Heart left ventricle (tissue), 16 donors: ENCODE measurements around the gene STRADA. TPM values are rescaled to one million over a fixed set of nuclear protein-coding genes. Genes with fewer than 3 reads are reported as not detected.

ENCODE experiments used
- ATAC-seq, 4 donors: fragments of 200-7000 bp; cut with Tn5 transposase; one replicate each; pipeline ENCODE4 v1.9.1; 2020 to 2022; ENCODE audit warnings: moderate library complexity in 4 of 4, mild to moderate bottlenecking in 3 of 4, moderate number of reproducible peaks in 1 of 4
- DNase-seq, 5 donors: peaks; one replicate each; pipeline ENCODE4 v3.0.0-alpha.2; 2020
- H3K27ac ChIP-seq, 12 donors: fragments of 200-600 bp; sonication (generic) in 4 of 12; one replicate each; pipeline versions ENCODE4 v1.5.0 to v1.8.0; 2016 to 2022; ENCODE audit warnings: mild to moderate bottlenecking in 2 of 12
- H3K27me3 ChIP-seq, 9 donors: fragments of 200-600 bp; sonication (generic) in 2 of 9; one replicate each; pipeline versions ENCODE4 v1.5.1 to v1.8.0; 2016 to 2022; ENCODE audit warnings: mild to moderate bottlenecking in 3 of 9
- H3K36me3 ChIP-seq, 9 donors: fragments of 200-600 bp; sonication (generic) in 2 of 9; one replicate each; pipeline versions ENCODE4 v1.5.0 to v1.8.0; 2018 to 2022; ENCODE audit warnings: mild to moderate bottlenecking in 2 of 9
- H3K4me1 ChIP-seq, 12 donors: fragments of 200-600 bp; sonication (generic) in 4 of 12; one replicate each; pipeline versions ENCODE4 v1.5.0 to v1.8.0; 2016 to 2022; ENCODE audit warnings: mild to moderate bottlenecking in 3 of 12
- H3K4me3 ChIP-seq, 12 donors: fragments of 200-600 bp; sonication (generic) in 4 of 12; one replicate each; pipeline versions ENCODE4 v1.5.0 to v1.8.0; 2017 to 2022; ENCODE audit warnings: mild to moderate bottlenecking in 9 of 12, moderate library complexity in 4 of 12
- H3K9me3 ChIP-seq, 12 donors: fragments of 200-600 bp; sonication (generic) in 4 of 12; one replicate each; pipeline versions ENCODE4 v1.5.0 to v1.8.0; 2016 to 2022; ENCODE audit warnings: mild to moderate bottlenecking in 1 of 12
- POLR2A ChIP-seq, 2 donors: fragments of 450-650 bp; IDR thresholded peaks; one replicate each; pipeline ENCODE4 v1.6.1; 2017; ENCODE audit warnings: antibody characterized with exemption in 2 of 2, mild to moderate bottlenecking in 2 of 2, moderate library complexity in 2 of 2
- WGBS, 4 donors: extraction: QIAGEN DNeasy Blood & Tissue Kit in 2 of 4; methylation state at CpG; one replicate each; pipeline versions ENCODE4 v1.1.5 to v1.1.7; 2013 to 2018; 5-methylcytosine and 5-hydroxymethylcytosine counted together
- intact Hi-C, 10 donors: fragments of 100-400 bp; cut with DNase I; formaldehyde crosslinking; loops; one replicate each; pipeline versions ENCODE4 v1.11.1 to v1.14.2; 2022
- polyA plus RNA-seq, 2 donors: library from polyadenylated mRNA; stranded (reverse); fragments of 200-250 nt; gene quantifications; one replicate each; pipeline ENCODE4 v1.2.3, GENCODE V29; 2013
- total RNA-seq, 9 donors: library from RNA; depleted of rRNA in 2 of 9; stranded (reverse); fragments of >200 nt in 2 of 9; fragmentation: NEBNext Ultra II Directional in 3 of 9; extraction: Animal tissue kit (Norgen Biotek cat#: 25700) in 3 of 9; gene quantifications; one replicate each; pipeline versions ENCODE4 v1.1.0 to v1.2.4, GENCODE V29; 2016 to 2023
- TF ChIP-seq, protein P1 (sequence below), 12 donors: fragments of 200-600 bp; sonication (generic) in 4 of 12; IDR thresholded peaks; one replicate each; pipeline versions ENCODE4 v1.5.0 to v1.8.0; 2018 to 2022; ENCODE audit warnings: antibody characterized with exemption in 12 of 12, mild to moderate bottlenecking in 5 of 12
- donor health status: ischemic (EF 13 %, LVEDD 7.1; RV severe dilation, severe dysfunction).
- donor health status: healthy with polysubstance abuse.
- donor health status: DM: no; HTN: yes; CAD: no.
- donor health status: DM: no; HTN: no; CAD: no.
- donor health status: ischemic (EF 25% LVEDD 6.9; RV normal size, moderate dysfunction).
- donor health status: ischemic (EF 25% LVEDD 5.7; RV mildly dilated, moderate dysfunction).
- donor health status: healthy.
- donor health status: DM: yes; HTN: yes; CAD: no.
- donor health status: ischemic (EF 35%, LVEDD 5.7; RV mildly dilated, moderate dysfunction).
- donor health status: nonischemic (EF 11% LVEDD 7.7; RV severe dilation, severe dysfunction).
- donor health status: DM: yes; HTN: yes; CAD: no.
- donor health status: PGD.
- donor health status: ischemic (EF 29% LVEDD 5.4; RV normal size, mild dysfunction).
- donor health status: nonischemic (EF 23%, LVEDD 6.1; RV moderate dilation, normal function).

STRADA gene
- total and polyA plus RNA-seq, 11 donors, result 10.2 to 26.1 (median 15.4) TPM

DNA sequence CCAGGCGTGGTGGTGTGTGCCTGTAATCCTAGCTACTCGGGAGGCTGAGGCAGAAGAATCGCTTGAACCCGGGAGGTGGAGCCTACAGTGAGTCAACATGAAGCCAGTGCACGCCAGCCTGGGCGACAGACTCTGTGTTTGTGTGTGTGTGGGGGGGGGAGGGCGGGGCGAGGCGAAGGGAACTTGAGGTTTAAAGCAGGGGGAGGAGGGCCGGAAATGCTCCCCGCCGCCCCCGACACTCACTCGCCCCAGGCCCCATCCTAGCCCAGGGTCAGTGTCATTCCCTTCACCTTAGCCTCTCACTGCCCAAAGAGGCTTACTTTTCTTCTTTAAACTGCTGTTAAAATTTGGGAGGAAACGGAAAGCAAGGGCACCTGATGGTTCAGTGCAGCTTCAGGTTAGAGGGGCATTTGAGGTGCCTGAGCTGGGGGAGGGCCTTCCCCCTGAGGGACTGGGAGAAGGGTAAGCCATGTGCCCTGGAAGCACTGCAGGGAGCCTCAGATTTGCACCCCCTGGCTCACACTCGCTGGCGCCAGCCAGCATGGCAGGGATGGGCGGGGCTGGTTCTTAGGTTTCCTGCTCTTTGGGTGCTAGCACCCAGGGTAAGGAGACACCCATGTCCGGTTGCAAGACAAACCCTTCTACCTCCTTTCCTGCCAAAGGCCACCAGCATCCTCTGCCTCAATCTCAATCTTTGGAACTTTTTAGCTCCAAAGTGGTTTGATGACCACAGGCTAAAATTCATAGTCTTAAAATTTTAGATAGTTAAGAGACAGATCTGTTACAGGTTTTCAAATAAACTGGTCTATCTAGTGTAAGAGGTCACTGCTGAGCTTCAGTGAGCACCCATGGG, 39.5 kb downstream of the STRADA start:
- TF ChIP-seq POLR2A (IDR thresholded peaks at IDR 0.05), result no peak
- TF ChIP-seq, protein P1, sequence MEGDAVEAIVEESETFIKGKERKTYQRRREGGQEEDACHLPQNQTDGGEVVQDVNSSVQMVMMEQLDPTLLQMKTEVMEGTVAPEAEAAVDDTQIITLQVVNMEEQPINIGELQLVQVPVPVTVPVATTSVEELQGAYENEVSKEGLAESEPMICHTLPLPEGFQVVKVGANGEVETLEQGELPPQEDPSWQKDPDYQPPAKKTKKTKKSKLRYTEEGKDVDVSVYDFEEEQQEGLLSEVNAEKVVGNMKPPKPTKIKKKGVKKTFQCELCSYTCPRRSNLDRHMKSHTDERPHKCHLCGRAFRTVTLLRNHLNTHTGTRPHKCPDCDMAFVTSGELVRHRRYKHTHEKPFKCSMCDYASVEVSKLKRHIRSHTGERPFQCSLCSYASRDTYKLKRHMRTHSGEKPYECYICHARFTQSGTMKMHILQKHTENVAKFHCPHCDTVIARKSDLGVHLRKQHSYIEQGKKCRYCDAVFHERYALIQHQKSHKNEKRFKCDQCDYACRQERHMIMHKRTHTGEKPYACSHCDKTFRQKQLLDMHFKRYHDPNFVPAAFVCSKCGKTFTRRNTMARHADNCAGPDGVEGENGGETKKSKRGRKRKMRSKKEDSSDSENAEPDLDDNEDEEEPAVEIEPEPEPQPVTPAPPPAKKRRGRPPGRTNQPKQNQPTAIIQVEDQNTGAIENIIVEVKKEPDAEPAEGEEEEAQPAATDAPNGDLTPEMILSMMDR (IDR thresholded peaks at IDR 0.05), result no peak
- Histone ChIP-seq H3K4me3 (peak overlapping the region in 4 of 12 donors; percentile 0 to 76 (median 72)), H3K27ac (peak overlapping the region in 3 of 12 donors; percentile 48 to 96 (median 81)), H3K36me3 (peaks cover 0 to 49% (median 41%) of the 10 kb centered on the region in 9 donors), H3K9me3 (no peaks in the 10 kb centered on the region), H3K27me3 (no peaks in the 10 kb centered on the region), H3K4me1 (peaks cover 0 to 52% (median 21%) of the 10 kb centered on the region in 12 donors)
- DNase-seq (peak in 2 of 5 donors; percentile 46 to 79), ATAC-seq (no peak)
- 81 to 88% (median 85%) methylated on average over 19 of the region's 19 CpGs for WGBS, 4 donors
- intact Hi-C loops, result loop anchor here in 4 of 10 donors (1.0 to 5.0 kb wide), 4 partner anchors 27 to 80 kb away; partner anchors contain the start of genes STRADA (in 2 of the 4) and MAP3K3 (in 1 of the 4)

DNA sequence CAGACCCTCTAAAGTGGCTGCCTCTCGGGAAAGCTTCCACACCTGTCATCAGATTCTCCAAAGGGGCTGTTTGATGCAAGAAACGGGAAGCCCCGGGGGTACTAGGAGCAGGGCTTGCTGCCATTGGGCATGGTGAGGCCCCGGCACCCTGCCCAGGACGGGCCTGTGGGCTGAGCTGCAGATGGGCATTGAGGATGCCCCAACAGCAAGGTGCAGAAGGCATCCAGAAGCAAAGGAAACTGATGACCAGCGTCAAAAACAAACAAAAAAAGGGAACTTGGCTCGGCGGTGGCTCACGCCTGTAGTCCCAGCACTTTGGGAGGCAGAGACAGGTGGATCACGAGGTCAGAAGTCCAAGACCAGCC, 40.2 kb downstream of the STRADA start:
- DNase-seq (no peak), ATAC-seq (no peak)
- H3K9me3 ChIP-seq, result no peaks in the 10 kb centered on the region
- 61 to 74% (median 68%) methylated on average over 10 of the region's 10 CpGs for WGBS, 4 donors
- TF ChIP-seq, protein P1 (IDR thresholded peaks at IDR 0.05), result no peak
- no peak for TF ChIP-seq POLR2A (IDR thresholded peaks at IDR 0.05)
- H3K4me1 ChIP-seq, result peaks cover 0 to 52% (median 22%) of the 10 kb centered on the region in 12 donors
- intact Hi-C loops, result loop anchor here in 4 of 10 donors (1.0 to 5.0 kb wide), 4 partner anchors 26 to 79 kb away; partner anchors contain the start of genes STRADA (in 2 of the 4) and MAP3K3 (in 1 of the 4)
- peaks cover 0 to 42% (median 36%) of the 10 kb centered on the region in 9 donors for H3K36me3 ChIP-seq
- H3K27ac ChIP-seq, result peak overlapping the region; percentile 39 to 96 (median 72)
- H3K27me3 ChIP-seq, result no peaks in the 10 kb centered on the region
- H3K4me3 ChIP-seq, result peak overlapping the region in 11 of 12 donors; percentile 18 to 76 (median 63)

DNA sequence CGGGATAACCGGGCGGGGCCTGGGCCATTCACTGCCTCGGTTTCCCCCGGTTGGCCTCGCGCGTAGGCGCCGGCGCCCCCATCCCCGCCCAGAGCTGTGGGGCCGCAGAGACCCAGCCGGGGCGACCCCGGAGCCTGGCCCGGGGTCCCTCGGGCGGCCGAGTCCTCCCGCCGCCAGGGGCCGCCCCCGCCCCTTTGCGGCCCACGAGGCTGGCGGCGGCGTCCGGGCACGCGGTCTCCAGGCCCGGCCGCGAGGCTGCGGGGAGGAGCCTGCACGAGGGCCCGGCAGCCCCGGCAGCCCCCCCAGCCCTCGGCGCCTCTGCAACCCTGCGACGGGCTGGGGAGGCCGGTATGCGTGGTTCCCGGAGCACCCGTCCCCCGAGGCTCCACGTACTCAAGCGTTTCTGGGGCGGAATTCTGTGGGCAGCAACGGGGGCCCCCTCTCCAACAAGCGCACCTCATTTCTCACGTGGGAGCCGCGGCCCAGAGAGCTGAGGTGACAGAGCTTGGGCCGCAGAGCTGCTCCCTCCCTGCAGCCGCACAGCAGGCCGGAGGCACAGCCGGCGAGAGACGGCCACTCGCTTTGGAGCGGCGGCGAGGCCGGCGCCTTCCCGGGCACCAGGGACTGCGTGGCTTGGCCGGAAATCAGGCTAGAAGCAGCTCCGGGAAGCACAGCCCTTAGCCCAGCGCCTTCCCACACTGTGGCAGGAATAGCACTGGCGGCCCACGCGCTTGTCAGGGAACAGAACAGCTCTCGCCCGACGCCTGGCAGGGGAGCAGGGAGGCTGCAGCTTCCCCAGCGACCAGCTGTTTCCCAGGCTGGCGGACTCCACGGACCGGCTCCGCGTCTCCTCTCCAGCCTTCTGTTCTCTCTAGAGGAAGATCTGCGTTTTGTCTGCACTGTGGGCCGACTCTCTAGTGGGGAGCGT, 40.8 kb downstream of the STRADA start:
- WGBS, 4 donors, result 3 to 11% (median 4%) methylated on average over 12 to 88 of the region's 88 CpGs
- peak; percentile 27 to 68 (median 64) for ATAC-seq

More for the DNA sequence above, 40.8 kb downstream of the STRADA start:
- TF ChIP-seq, protein P1 (IDR thresholded peaks at IDR 0.05), result peak in 5 of 12 donors; percentile 9 to 46 (median 27)
- no peak for TF ChIP-seq POLR2A (IDR thresholded peaks at IDR 0.05)
- DNase-seq, result peak; percentile 77 to 89 (median 81)
- H3K4me1 ChIP-seq, result peaks cover 0 to 51% (median 22%) of the 10 kb centered on the region in 12 donors
- no peaks in the 10 kb centered on the region for H3K27me3 ChIP-seq
- intact Hi-C loops, result loop anchor here in 4 of 10 donors (1.0 to 5.0 kb wide), 4 partner anchors 25 to 78 kb away; partner anchors contain the start of genes STRADA (in 2 of the 4) and MAP3K3 (in 1 of the 4)
- peak overlapping the region; percentile 39 to 96 (median 72) for H3K27ac ChIP-seq
- H3K36me3 ChIP-seq, result peaks cover 0 to 40% (median 29%) of the 10 kb centered on the region in 9 donors
- H3K9me3 ChIP-seq, result no peaks in the 10 kb centered on the region
- peak overlapping the region in 11 of 12 donors; percentile 38 to 76 (median 63) for H3K4me3 ChIP-seq
